SW 1271 (cell line): ENCODE data around the gene GATA3.

Experiments
- DNase-seq, 2 experiments: peaks; one replicate each; lab custom pipeline; 2025; lab: John Stamatoyannopoulos, UW

GATA3 gene

DNA sequence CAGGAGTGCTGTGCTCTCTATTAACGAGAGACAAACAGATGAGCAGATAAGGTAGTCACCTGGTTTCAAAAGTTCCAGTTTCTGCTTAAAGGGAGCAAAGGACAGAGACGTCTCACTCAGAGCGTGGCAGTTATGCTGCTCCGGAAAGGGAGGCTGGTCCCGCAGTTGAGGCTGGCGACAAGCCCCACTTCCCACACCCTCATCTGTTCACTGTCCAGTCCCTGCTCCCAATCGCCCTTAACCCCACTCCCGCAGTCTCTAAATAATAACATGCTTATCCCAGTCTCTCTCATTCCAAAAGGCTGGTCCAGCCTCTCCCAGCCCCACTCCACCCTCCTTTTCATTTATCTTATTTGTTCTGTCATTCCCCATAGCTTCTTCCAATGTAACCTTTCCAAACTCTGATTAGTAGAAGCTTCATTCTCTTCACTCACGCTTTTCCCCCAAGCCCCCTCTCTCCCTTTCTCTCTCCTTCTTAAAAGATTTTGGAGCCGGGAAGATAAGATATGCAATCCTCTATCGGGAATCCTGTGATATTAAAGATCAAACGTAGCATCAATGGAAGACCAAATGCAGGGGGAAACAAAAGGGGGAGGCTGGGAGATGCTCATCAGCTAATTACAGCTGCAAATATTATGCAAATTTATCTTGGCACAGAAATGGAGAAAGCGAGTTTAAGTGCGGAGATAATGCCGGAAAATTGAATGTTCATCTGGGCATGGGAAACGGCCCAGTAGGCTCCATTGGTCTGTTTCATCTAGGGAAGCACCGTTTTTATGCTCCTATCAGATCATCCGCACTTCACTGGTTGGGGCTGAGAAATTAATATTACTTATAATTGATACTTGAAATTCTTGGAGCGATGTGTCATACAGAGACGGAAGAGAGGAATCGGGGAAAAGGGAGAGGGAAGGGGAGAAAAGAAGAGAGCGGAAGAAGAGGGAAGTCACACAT, 16.3 kb upstream of the GATA3 start:
- DNase-seq, result no peak

DNA sequence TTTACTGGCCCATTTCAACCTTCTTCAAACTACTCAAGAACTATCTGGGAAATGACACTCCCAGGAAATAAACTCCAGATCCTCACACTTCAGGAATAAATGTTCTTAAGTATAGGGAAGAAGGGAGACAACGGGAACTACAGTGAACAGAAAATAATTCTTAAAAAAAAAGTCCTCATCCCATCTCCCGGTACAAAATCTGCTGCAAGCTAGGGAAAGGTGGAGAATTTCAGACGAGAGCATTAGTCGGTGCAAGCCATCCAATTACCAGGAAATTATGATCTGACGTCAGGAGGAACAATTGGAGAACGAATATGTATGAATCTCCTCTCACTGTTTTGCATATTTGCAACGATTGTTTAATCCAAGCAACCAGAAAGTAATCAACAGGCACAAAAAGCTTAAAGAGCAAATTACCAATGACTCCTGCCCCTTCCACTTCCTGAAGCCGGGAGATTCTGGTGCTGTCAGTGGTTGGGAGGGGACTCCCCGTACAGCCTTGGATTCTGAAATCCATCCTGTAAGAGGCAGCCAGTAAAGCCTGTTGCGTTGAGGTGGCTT, 15.1 kb upstream of the GATA3 start:
- DNase-seq, result no peak

DNA sequence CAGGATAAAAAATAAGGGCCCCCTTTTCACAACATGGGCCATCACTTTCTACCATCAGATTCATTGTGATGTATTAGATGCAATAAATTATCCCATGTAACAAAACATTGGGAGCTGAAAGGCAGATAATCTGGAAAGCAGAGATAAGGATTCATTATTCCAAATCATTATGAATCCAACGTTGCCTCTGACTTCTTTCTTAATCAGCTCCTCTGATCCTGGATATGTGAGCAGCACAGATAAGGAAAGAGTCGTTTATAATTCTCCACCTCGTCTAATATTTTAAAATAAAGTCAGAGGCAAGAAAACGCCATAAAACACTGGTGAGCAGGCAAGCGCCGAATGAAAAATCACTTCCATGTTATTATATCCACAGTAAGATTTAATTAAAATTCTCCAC, 13.8 kb upstream of the GATA3 start:
- DNase-seq, result no peak

GRCh38 chr10:8041284-8041991, 13.1 kb upstream of the GATA3 start:
- DNase-seq, result no peak

GRCh38 chr10:8041992-8042720, 12.3 kb upstream of the GATA3 start:
- no peak for DNase-seq

- no peak for DNase-seq
Observed at GRCh38 chr10:8042721-8043568, 11.5 kb upstream of the GATA3 start.

GRCh38 chr10:8043569-8044306, 10.8 kb upstream of the GATA3 start:
- DNase-seq, result no peak

- no peak for DNase-seq
Observed at GRCh38 chr10:8044331-8044907, 10.1 kb upstream of the GATA3 start.

DNA sequence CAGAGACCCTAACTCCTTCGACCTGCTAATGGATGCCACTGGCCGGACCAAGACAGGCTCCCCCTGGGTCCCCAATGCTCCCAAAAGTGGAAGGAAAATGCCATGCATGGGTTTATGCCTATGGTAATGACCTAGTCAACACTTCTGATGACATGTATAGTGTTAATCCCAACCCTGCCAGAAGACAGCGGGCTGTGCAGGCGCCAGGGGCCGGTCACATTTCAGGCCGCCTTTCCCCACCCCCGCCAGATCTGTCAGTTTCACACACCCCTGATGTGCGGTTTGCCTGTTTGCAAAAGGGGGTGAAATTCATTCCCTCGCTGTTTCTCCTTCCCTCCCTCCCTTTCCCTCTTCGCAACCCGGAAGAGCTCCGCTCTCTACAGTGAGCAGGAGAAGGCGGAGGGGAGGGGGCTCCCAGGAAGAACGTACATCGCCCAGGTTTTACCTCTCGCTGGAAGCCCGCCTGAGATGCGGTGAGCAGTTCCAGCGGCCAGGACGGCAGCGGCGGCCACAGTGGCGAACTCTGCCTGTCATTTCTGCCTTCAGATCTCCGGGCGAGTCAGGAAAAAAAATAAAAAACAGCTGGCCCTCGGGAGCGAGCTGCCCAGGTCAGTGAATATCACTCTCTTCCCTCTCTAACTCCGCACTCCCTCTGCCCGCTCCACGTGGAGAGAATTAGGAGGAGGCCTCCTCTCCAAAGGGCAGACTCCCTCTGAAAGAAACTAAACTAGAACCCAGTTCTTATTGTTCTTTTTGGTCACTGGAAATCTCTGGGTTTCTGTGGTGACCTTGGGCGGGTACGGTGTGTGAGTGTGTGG, 9.4 kb upstream of the GATA3 start:
- DNase-seq, result no peak

- DNase-seq, result no peak
Observed at GRCh38 chr10:8045726-8046494, 8.6 kb upstream of the GATA3 start.

GRCh38 chr10:8047452-8048280, 6.8 kb upstream of the GATA3 start:
- no peak for DNase-seq

DNA sequence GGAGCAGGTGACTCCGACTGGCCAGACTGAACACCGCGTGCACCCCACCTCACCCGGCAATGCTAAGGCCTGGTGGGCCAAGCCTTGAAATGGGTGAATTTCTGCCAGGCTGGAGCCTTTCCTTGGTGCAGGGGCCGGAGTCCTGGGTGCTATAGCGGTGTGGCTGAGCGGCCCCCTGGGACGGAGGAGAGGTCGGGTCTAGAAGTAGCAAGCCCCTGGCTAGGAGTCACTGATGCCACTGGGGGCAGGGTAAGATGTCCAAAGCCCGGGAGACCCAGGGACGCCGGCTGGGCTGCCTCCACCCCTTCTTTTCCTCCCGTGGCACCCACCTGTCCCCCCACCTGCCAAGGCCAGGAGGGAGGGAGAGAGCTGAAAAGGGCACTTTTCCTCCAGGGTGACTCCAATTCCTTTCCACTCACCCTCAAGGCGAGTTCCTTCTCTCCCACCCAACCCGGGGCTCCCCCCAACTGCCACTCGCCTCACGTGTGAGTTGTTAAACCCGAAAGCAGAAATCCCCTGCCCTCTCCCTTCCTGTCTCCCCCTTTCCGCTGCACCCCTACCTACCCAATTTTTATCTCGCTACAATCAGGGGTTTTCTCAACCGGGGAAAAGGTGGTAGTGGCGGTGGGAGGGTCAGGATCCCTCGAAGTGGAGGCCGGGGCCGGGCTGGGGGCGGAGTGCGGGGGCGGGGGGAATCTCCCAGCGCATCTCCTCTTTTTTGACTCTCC, 6.0 kb upstream of the GATA3 start:
- DNase-seq, result no peak

- DNase-seq, result no peak
Observed at GRCh38 chr10:8049045-8049864, 5.2 kb upstream of the GATA3 start.

GRCh38 chr10:8049865-8050555, 4.5 kb upstream of the GATA3 start:
- DNase-seq, result no peak

DNA sequence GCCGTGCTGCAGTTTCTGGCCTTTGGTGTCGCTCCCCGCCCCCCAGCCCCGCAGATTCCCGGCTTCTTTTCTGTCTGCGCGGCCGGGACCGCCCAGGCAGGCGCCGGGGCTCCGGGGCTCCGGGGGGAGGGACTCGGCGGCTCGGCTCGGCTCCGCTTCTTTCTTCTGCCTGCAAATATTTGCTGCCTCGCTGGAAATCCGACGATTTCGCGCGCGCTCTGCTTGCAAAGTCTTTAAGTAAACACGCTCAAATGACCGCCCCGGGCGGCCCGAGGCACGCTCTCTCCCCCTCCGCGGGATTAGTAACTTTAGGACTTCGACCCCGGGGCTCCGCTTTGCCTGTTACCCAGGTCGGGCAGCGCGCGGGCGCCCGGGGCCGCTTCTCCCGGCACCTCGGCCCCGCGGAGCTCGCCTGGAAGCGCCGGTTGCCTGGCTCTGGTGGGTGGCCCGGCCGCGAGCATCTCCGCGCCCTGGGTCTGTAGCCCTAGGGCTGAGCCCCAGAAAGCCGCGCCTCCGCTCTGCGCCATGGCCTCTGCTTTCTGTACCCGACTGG, 3.9 kb upstream of the GATA3 start:
- no peak for DNase-seq
